ENCODE measurements around the gene CACNG4.
"Not testable (repeated sequence)": the region's sequence is repeated elsewhere in the genome, so short reads cannot be mapped to it uniquely, and the experiment has no call there.

CACNG4 gene

GRCh38 chr17:67038861-67039365 lies 74.4 kb downstream of the CACNG4 start:
- Histone ChIP-seq H3K36me3 (ENCODE audit: control insufficient read depth, low read length) (no peaks in the 10 kb centered on the region), H3K9me3 (ENCODE audit: control insufficient read depth, insufficient read depth, low read length) (no peaks in the 10 kb centered on the region), H4K20me1 (ENCODE audit: control insufficient read depth, insufficient read depth, low read depth, low read length) (no peaks in the 10 kb centered on the region), H3K4me2 (ENCODE audit: low read length) (no peak overlapping the region), H3K79me2 (ENCODE audit: control insufficient read depth, low read length) (no peaks in the 10 kb centered on the region), H3K4me3 (ENCODE audit: low read length) (no peak overlapping the region), H3K9me2 (replicated peaks; ENCODE audit: control insufficient read depth, low read length) (no peaks in the 10 kb centered on the region), H3K27ac (ENCODE audit: low read depth, low read length) (no peak overlapping the region), H3F3A (ENCODE audit: control insufficient read depth, insufficient read depth) (no peaks in the 10 kb centered on the region), H3K27me3 (ENCODE audit: control insufficient read depth, low read length) (peaks cover 3% of the 10 kb centered on the region), H3K4me1 (ENCODE audit: control insufficient read depth, low read length) (no peaks in the 10 kb centered on the region)
- no peak for TF ChIP-seq CTCF (IDR thresholded peaks at IDR 0.05; ENCODE audit: low read depth, low read length, poor library complexity, severe bottlenecking)
- TF ChIP-seq EZH2phosphoT487 (IDR thresholded peaks at IDR 0.05; ENCODE audit: borderline replicate concordance, low read length) = no peak

GRCh38 chr17:67040652-67041051 lies 76.1 kb downstream of the CACNG4 start:
- Histone ChIP-seq H4K20me1 (ENCODE audit: control insufficient read depth, insufficient read depth, low read depth, low read length) (no peaks in the 10 kb centered on the region), H3K4me2 (ENCODE audit: low read length) (no peak overlapping the region), H3K4me3 (ENCODE audit: low read length) (no peak overlapping the region), H3K9me3 (ENCODE audit: control insufficient read depth, insufficient read depth, low read length) (no peaks in the 10 kb centered on the region), H3K27ac (ENCODE audit: low read depth, low read length) (no peak overlapping the region), H3K27me3 (ENCODE audit: control insufficient read depth, low read length) (no peaks in the 10 kb centered on the region), H3F3A (ENCODE audit: control insufficient read depth, insufficient read depth) (no peaks in the 10 kb centered on the region), H3K4me1 (ENCODE audit: control insufficient read depth, low read length) (no peaks in the 10 kb centered on the region), H3K9me2 (replicated peaks; ENCODE audit: control insufficient read depth, low read length) (no peaks in the 10 kb centered on the region), H3K79me2 (ENCODE audit: control insufficient read depth, low read length) (no peaks in the 10 kb centered on the region), H3K36me3 (ENCODE audit: control insufficient read depth, low read length) (no peaks in the 10 kb centered on the region)
- TF ChIP-seq CTCF (IDR thresholded peaks at IDR 0.05; ENCODE audit: low read depth, low read length, poor library complexity, severe bottlenecking) = no peak
- TF ChIP-seq EZH2phosphoT487 (IDR thresholded peaks at IDR 0.05; ENCODE audit: borderline replicate concordance, low read length) = no peak

GRCh38 chr17:67041119-67041518 lies 76.6 kb downstream of the CACNG4 start:
- H3K36me3 ChIP-seq (ENCODE audit: control insufficient read depth, low read length); H3K9me3 ChIP-seq (ENCODE audit: control insufficient read depth, insufficient read depth, low read length); H3K9me2 ChIP-seq (replicated peaks; ENCODE audit: control insufficient read depth, low read length); H3F3A ChIP-seq (ENCODE audit: control insufficient read depth, insufficient read depth); H3K79me2 ChIP-seq (ENCODE audit: control insufficient read depth, low read length); H3K27ac ChIP-seq (ENCODE audit: low read depth, low read length); H3K4me2 ChIP-seq (ENCODE audit: low read length); H3K4me3 ChIP-seq (ENCODE audit: low read length); H4K20me1 ChIP-seq (ENCODE audit: control insufficient read depth, insufficient read depth, low read depth, low read length); H3K27me3 ChIP-seq (ENCODE audit: control insufficient read depth, low read length); H3K4me1 ChIP-seq (ENCODE audit: control insufficient read depth, low read length): not testable (repeated sequence)

- TF ChIP-seq CTCF (IDR thresholded peaks at IDR 0.05; ENCODE audit: low read depth, low read length, poor library complexity, severe bottlenecking) (no peak), EZH2phosphoT487 (IDR thresholded peaks at IDR 0.05; ENCODE audit: borderline replicate concordance, low read length) (no peak)
- Histone ChIP-seq H3K27ac (ENCODE audit: low read depth, low read length) (no peak overlapping the region), H3K4me3 (ENCODE audit: low read length) (no peak overlapping the region), H3K79me2 (ENCODE audit: control insufficient read depth, low read length) (no peaks in the 10 kb centered on the region), H3K4me1 (ENCODE audit: control insufficient read depth, low read length) (no peaks in the 10 kb centered on the region), H3K4me2 (ENCODE audit: low read length) (no peak overlapping the region), H3K9me3 (ENCODE audit: control insufficient read depth, insufficient read depth, low read length) (no peaks in the 10 kb centered on the region), H3F3A (ENCODE audit: control insufficient read depth, insufficient read depth) (no peaks in the 10 kb centered on the region), H3K27me3 (ENCODE audit: control insufficient read depth, low read length) (no peaks in the 10 kb centered on the region), H3K36me3 (ENCODE audit: control insufficient read depth, low read length) (no peaks in the 10 kb centered on the region), H3K9me2 (replicated peaks; ENCODE audit: control insufficient read depth, low read length) (no peaks in the 10 kb centered on the region), H4K20me1 (ENCODE audit: control insufficient read depth, insufficient read depth, low read depth, low read length) (no peaks in the 10 kb centered on the region)
Measured at GRCh38 chr17:67041531-67041930, 77.0 kb downstream of the CACNG4 start.
